GM23248 (cell line): ENCODE measurements around the gene MMEL1.

Source experiments
- EZH2 ChIP-seq: fragments of 200-600 bp; sonication (generic); IDR thresholded peaks from 2 replicates; pipeline ENCODE4 v1.6.1; 2018; ENCODE audit warnings: antibody characterized with exemption, mild to moderate bottlenecking; ENCODE audit not compliant: insufficient read depth, poor library complexity, severe bottlenecking
- EZH2phosphoT487 ChIP-seq: fragments of 200-600 bp; sonication (generic); IDR thresholded peaks from 2 replicates; pipeline ENCODE4 v1.6.1; 2018; ENCODE audit warnings: antibody characterized with exemption, moderate library complexity, mild to moderate bottlenecking, low read depth; ENCODE audit not compliant: insufficient read depth

DNA sequence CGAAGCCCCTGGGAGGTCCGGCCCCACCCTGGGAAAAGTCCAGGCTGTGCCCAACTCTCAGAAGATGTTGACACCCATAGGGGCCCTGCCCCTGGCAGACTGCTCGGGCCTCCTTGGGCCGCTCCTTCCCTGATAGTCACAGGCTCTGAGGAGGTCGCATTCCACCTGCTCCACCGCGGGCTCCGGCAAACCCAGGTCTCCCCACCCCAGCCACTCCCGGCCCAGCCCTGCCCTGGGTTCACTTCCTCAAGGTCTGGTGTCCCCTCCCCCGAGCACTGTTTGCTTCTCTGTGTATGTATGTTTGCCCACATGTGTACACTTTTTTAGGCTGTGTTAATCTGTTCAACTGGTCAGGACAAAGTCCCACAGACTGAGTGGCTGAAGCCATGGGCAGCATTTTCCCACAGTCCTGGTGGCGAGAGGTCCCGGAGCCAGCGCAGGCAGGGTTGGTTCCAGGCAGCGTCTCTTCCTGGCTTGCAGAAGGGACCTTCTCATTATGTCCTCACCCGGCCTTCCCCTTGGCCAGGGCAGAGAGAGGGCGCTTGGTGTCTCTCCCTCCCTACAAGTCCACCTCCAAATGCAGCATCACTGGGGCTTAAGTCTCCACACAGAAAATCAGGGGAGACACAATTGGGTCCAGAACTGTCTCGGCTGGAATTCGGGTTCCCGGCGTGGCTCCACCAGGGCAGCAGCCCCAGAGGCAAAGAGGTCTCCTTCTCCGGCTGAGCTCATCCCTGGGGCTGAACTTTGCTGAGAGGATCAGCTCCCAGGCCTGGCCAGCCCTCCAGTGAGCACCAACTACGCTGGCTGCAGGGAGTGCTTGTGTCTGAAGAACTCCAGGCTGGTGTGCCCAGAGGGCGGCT lies 56.8 kb downstream of the MMEL1 start:
- TF ChIP-seq EZH2 (no peak), EZH2phosphoT487 (no peak)
